Stomach (tissue), 9 donors: Measurements from ENCODE around the gene BPIFB1. TPM values are rescaled to one million over a fixed set of nuclear protein-coding genes. Genes with fewer than 3 reads are reported as not detected.

Experiments used
- DNase-seq, 2 donors: peaks; one replicate each; pipeline versions ENCODE4 v3.0.0 to v3.0.0-alpha.2; 2013 to 2019
- H3K27ac ChIP-seq, 5 donors: fragments of 200-600 bp in 4 of 5; sonication (generic) in 4 of 5; one replicate each; pipeline ENCODE4 v1.5.1; 2013 to 2019; ENCODE audit warnings: mild to moderate bottlenecking in 1 of 5, moderate library complexity in 1 of 5
- H3K27me3 ChIP-seq, 3 donors: fragments of 200-600 bp; sonication (generic); one replicate each; pipeline ENCODE4 v1.5.1; 2017 to 2019; ENCODE audit warnings: mixed run types in 1 of 3
- H3K36me3 ChIP-seq, 4 donors: fragments of 200-600 bp; sonication (generic); 1 replicate in 3 of 4; 2 replicates in 1 of 4; pipeline ENCODE4 v1.5.1; 2016 to 2019
- H3K4me1 ChIP-seq, 4 donors: fragments of 200-600 bp; sonication (generic); one replicate each; pipeline ENCODE4 v1.5.1; 2016 to 2019
- H3K4me3 ChIP-seq, 4 donors: fragments of 200-600 bp; sonication (generic) in 3 of 4; one replicate each; pipeline ENCODE4 v1.5.1; 2016 to 2019; ENCODE audit warnings: mild to moderate bottlenecking in 1 of 4
- H3K9me3 ChIP-seq, 4 donors: fragments of 200-600 bp; sonication (generic); one replicate each; pipeline ENCODE4 v1.5.1; 2016 to 2019
- CTCF ChIP-seq, 7 experiments: fragments of 450-650 bp in 4 of 7; fragments of 200-600 bp in 3 of 7; sonication (generic) in 3 of 7; IDR thresholded peaks; one replicate each; pipeline ENCODE4 v1.5.1; 2016 to 2019; ENCODE audit warnings: antibody characterized with exemption in 7 of 7, control low read depth in 2 of 7, mild to moderate bottlenecking in 1 of 7
- EP300 ChIP-seq: sonication (generic); formaldehyde crosslinking; IDR thresholded peaks from one replicate; pipeline ENCODE4 v1.6.1; 2017; ENCODE audit warnings: antibody characterized with exemption
- POLR2A ChIP-seq, 4 donors: fragments of 450-650 bp; IDR thresholded peaks; one replicate each; pipeline ENCODE4 v1.6.1; 2016; ENCODE audit warnings: antibody characterized with exemption in 4 of 4, control low read depth in 2 of 4, mild to moderate bottlenecking in 1 of 4, moderate library complexity in 1 of 4
- POLR2AphosphoS5 ChIP-seq, 3 donors: sonication (generic); formaldehyde crosslinking; IDR thresholded peaks; one replicate each; pipeline ENCODE4 v1.6.1; 2016; ENCODE audit warnings: antibody characterized with exemption in 3 of 3
- WGBS, 5 donors: extraction: QIAGEN DNeasy Blood & Tissue Kit in 3 of 5; methylation state at CpG; one replicate each; pipeline versions ENCODE4 v1.1.5 to v1.1.7; 2013 to 2018; 5-methylcytosine and 5-hydroxymethylcytosine counted together
- intact Hi-C: fragments of 100-400 bp; cut with DNase I; formaldehyde crosslinking; loops from one replicate; pipeline ENCODE4 v1.15.1; 2023; ENCODE audit warnings: low total_unique reads
- polyA plus RNA-seq, 3 donors: library from polyadenylated mRNA; stranded (reverse); fragments of 200-250 nt; gene quantifications; one replicate each; pipeline ENCODE4 v1.2.3, GENCODE V29; 2013
- total RNA-seq, 5 donors: library from RNA; depleted of rRNA; stranded (reverse); fragments of >200 nt; gene quantifications; one replicate each; pipeline versions ENCODE4 v1.1.0 to v1.2.3, GENCODE V29; 2014 to 2016
- donor health status: healthy with polysubstance abuse.
- donor health status: Bipolar disorder and iron deficiency.
- donor health status: healthy.

BPIFB1 gene
- total and polyA plus RNA-seq, 8 donors = 2.3 to 169 (median 37.9) TPM; not detected in 1

DNA sequence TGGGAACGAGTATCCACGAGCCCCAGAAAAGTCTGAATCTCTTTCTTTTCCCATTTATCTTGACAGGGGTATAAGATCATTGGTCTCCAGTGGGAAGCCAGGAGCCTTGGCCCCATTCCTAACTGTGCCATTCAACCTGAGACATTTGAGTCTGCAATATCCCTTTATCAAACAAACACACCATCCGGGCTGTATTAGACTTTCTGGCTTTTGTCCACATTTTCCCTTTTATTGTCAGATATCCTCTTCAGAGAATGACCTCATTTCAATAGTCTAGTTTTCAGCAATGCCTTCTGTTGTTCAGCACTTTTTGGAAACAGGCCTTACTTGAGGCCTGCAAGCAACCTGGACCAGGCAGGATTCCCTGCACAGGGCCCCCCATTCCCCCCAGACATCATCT, 31.5 kb upstream of the BPIFB1 start:
- Histone ChIP-seq H3K27ac (no peak overlapping the region), H3K9me3 (peaks cover 0 to 7% (median 3%) of the 10 kb centered on the region in 4 donors), H3K4me1 (no peaks in the 10 kb centered on the region), H3K27me3 (no peaks in the 10 kb centered on the region), H3K36me3 (no peaks in the 10 kb centered on the region), H3K4me3 (no peak overlapping the region)
- DNase-seq = no peak
- 63 to 71% (median 70%) methylated on average over 3 of the region's 3 CpGs for WGBS, 5 donors
- intact Hi-C loops = no loop called here
- no peak for TF ChIP-seq POLR2A (IDR thresholded peaks at IDR 0.05)
- TF ChIP-seq EP300 = no peak
- TF ChIP-seq POLR2AphosphoS5 (IDR thresholded peaks at IDR 0.05) = no peak
- no peak for TF ChIP-seq CTCF (IDR thresholded peaks at IDR 0.05)

DNA sequence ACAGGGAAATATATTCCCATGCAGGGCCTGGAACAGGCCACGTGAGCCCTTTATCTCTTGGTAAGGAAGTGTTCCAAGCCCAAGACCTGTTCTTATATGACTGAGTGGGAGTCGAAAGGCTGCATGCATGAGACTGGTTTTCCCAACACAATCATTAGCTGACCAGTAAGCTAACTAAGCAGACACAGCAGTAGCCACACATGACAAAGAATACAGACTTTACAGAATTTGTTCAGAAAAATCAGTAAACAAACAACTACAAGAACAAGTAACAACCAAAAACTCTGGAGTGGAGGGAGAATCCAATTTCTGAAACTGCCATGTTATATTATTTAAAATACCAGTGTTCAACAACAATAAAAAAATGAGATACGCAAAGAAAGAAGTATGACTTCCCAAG, 30.6 kb upstream of the BPIFB1 start:
- peaks cover 0 to 7% (median 3%) of the 10 kb centered on the region in 4 donors for H3K9me3 ChIP-seq
- 56 to 77% (median 67%) methylated on average over 3 of the region's 3 CpGs for WGBS, 5 donors
- no peaks in the 10 kb centered on the region for H3K4me1 ChIP-seq
- no peak for DNase-seq
- H3K27me3 ChIP-seq = no peaks in the 10 kb centered on the region
- intact Hi-C loops = no loop called here
- H3K36me3 ChIP-seq = no peaks in the 10 kb centered on the region
- H3K4me3 ChIP-seq = no peak overlapping the region
- TF ChIP-seq CTCF (IDR thresholded peaks at IDR 0.05) (no peak), POLR2AphosphoS5 (IDR thresholded peaks at IDR 0.05) (no peak), POLR2A (IDR thresholded peaks at IDR 0.05) (no peak), EP300 (no peak)
- H3K27ac ChIP-seq = no peak overlapping the region

GRCh38 chr20:33255005-33255404, 28.0 kb upstream of the BPIFB1 start:
- intact Hi-C loops = no loop called here
- TF ChIP-seq POLR2A (IDR thresholded peaks at IDR 0.05) = no peak
- no peak for TF ChIP-seq EP300
- no peak for TF ChIP-seq CTCF (IDR thresholded peaks at IDR 0.05)
- TF ChIP-seq POLR2AphosphoS5 (IDR thresholded peaks at IDR 0.05) = no peak
- Histone ChIP-seq H3K9me3 (peaks cover 0 to 7% (median 3%) of the 10 kb centered on the region in 4 donors), H3K27me3 (no peaks in the 10 kb centered on the region), H3K36me3 (no peaks in the 10 kb centered on the region), H3K27ac (no peak overlapping the region), H3K4me1 (no peaks in the 10 kb centered on the region), H3K4me3 (no peak overlapping the region)
- 55 to 63% (median 62%) methylated on average over 2 of the region's 2 CpGs for WGBS, 5 donors
- no peak for DNase-seq

GRCh38 chr20:33257237-33257636, 25.8 kb upstream of the BPIFB1 start:
- Histone ChIP-seq H3K27me3 (peaks cover 0 to 6% (median 0%) of the 10 kb centered on the region in 3 donors), H3K9me3 (peaks cover 0 to 14% (median 9%) of the 10 kb centered on the region in 4 donors), H3K36me3 (no peaks in the 10 kb centered on the region), H3K27ac (no peak overlapping the region), H3K4me1 (peaks cover 0 to 9% (median 3%) of the 10 kb centered on the region in 4 donors), H3K4me3 (no peak overlapping the region)
- TF ChIP-seq CTCF (IDR thresholded peaks at IDR 0.05) (no peak), POLR2AphosphoS5 (IDR thresholded peaks at IDR 0.05) (no peak), EP300 (no peak), POLR2A (IDR thresholded peaks at IDR 0.05) (no peak)
- DNase-seq = no peak
- intact Hi-C loops = no loop called here
- whole genome bisulfite sequencing, 5 donors = 79 to 83% (median 81%) methylated on average over 5 of the region's 5 CpGs
